Parathyroid adenoma (tissue), 2 donors: ENCODE data around the gene PRUNE2.
A peak's percentile ranks its signal among the peaks of the same experiment; 100 is the strongest.

Experiments
- H2AFZ ChIP-seq: fragments of 300-600 bp; sonication (generic); one replicate; pipeline ENCODE4 v1.7.0; 2017; ENCODE audit warnings: antibody characterized with exemption, mild to moderate bottlenecking
- H3K27ac ChIP-seq: fragments of 300-600 bp; sonication (generic); one replicate; pipeline ENCODE4 v1.7.0; 2017
- H3K27me3 ChIP-seq: fragments of 300-600 bp; sonication (generic); one replicate; pipeline ENCODE4 v1.7.0; 2017; ENCODE audit warnings: low read length; ENCODE audit not compliant: control insufficient read depth, insufficient read depth
- H3K36me3 ChIP-seq: fragments of 300-600 bp; sonication (generic); one replicate; pipeline ENCODE4 v1.7.0; 2017; ENCODE audit warnings: low read length; ENCODE audit not compliant: control insufficient read depth, insufficient read depth
- H3K4me1 ChIP-seq: fragments of 300-600 bp; sonication (generic); one replicate; pipeline ENCODE4 v1.7.0; 2017; ENCODE audit warnings: control low read depth
- H3K4me2 ChIP-seq: fragments of 300-600 bp; sonication (generic); one replicate; pipeline ENCODE4 v1.7.0; 2017; ENCODE audit warnings: low read length
- H3K4me3 ChIP-seq: fragments of 300-600 bp; sonication (generic); one replicate; pipeline ENCODE4 v1.7.0; 2017; ENCODE audit warnings: low read depth, low read length
- H3K79me2 ChIP-seq: fragments of 300-600 bp; sonication (generic); one replicate; pipeline ENCODE4 v1.7.0; 2017; ENCODE audit warnings: control low read depth
- H3K9ac ChIP-seq: fragments of 300-600 bp; sonication (generic); one replicate; pipeline ENCODE4 v1.7.0; 2017; ENCODE audit warnings: mild to moderate bottlenecking
- H3K9me3 ChIP-seq: fragments of 300-600 bp; sonication (generic); one replicate; pipeline ENCODE4 v1.7.0; 2017; ENCODE audit warnings: low read length; ENCODE audit not compliant: control insufficient read depth
- CTCF ChIP-seq: fragments of 300-600 bp; sonication (generic); IDR thresholded peaks from one replicate; pipeline ENCODE4 v1.7.0; 2017; ENCODE audit warnings: antibody characterized with exemption, mild to moderate bottlenecking
- donor health status: primary hyperparathyroidism.

Gene PRUNE2

GRCh38 chr9:76662476-76663281, 243.2 kb downstream of the PRUNE2 start:
- H2AFZ ChIP-seq: peak overlapping the region; percentile 10
- H3K9ac ChIP-seq: no peak overlapping the region
- no peaks in the 10 kb centered on the region for H3K27me3 ChIP-seq
- peak overlapping the region; percentile 19 for H3K4me3 ChIP-seq
- peak overlapping the region; percentile 17 for H3K27ac ChIP-seq
- no peaks in the 10 kb centered on the region for H3K36me3 ChIP-seq
- peak overlapping the region; percentile 3 for H3K4me2 ChIP-seq
- H3K9me3 ChIP-seq: no peaks in the 10 kb centered on the region
- peaks cover 8% of the 10 kb centered on the region for H3K4me1 ChIP-seq
- no peaks in the 10 kb centered on the region for H3K79me2 ChIP-seq
- no peak for TF ChIP-seq CTCF

GRCh38 chr9:76658510-76659231, 247.2 kb downstream of the PRUNE2 start:
- H3K4me1 ChIP-seq: peaks cover 13% of the 10 kb centered on the region
- H3K4me3 ChIP-seq: no peak overlapping the region
- H3K9ac ChIP-seq: no peak overlapping the region
- peak overlapping the region; percentile 84 for H3K27ac ChIP-seq
- no peak overlapping the region for H2AFZ ChIP-seq
- TF ChIP-seq CTCF: peak; percentile 54
- H3K9me3 ChIP-seq: no peaks in the 10 kb centered on the region
- H3K36me3 ChIP-seq: no peaks in the 10 kb centered on the region
- H3K4me2 ChIP-seq: peak overlapping the region; percentile 38
- no peaks in the 10 kb centered on the region for H3K79me2 ChIP-seq
- no peaks in the 10 kb centered on the region for H3K27me3 ChIP-seq

- H3K27ac ChIP-seq: peak overlapping the region; percentile 84
- no peaks in the 10 kb centered on the region for H3K9me3 ChIP-seq
- peaks cover 18% of the 10 kb centered on the region for H3K4me1 ChIP-seq
- peak overlapping the region; percentile 52 for H3K4me2 ChIP-seq
- no peak overlapping the region for H2AFZ ChIP-seq
- no peaks in the 10 kb centered on the region for H3K79me2 ChIP-seq
- no peak for TF ChIP-seq CTCF
- H3K9ac ChIP-seq: no peak overlapping the region
- no peaks in the 10 kb centered on the region for H3K27me3 ChIP-seq
- H3K4me3 ChIP-seq: peak overlapping the region; percentile 17
- no peaks in the 10 kb centered on the region for H3K36me3 ChIP-seq
Measured at GRCh38 chr9:76657265-76657664, 248.6 kb downstream of the PRUNE2 start.

GRCh38 chr9:76655971-76656370, 249.9 kb downstream of the PRUNE2 start:
- no peaks in the 10 kb centered on the region for H3K27me3 ChIP-seq
- H3K4me1 ChIP-seq: peaks cover 23% of the 10 kb centered on the region
- no peaks in the 10 kb centered on the region for H3K9me3 ChIP-seq
- no peaks in the 10 kb centered on the region for H3K79me2 ChIP-seq
- no peak for TF ChIP-seq CTCF
- no peak overlapping the region for H3K4me3 ChIP-seq
- H3K9ac ChIP-seq: no peak overlapping the region
- peak overlapping the region; percentile 17 for H3K4me2 ChIP-seq
- no peak overlapping the region for H2AFZ ChIP-seq
- no peaks in the 10 kb centered on the region for H3K36me3 ChIP-seq
- peak overlapping the region; percentile 84 for H3K27ac ChIP-seq
